ENCODE data around the gene LRRC46. TPM values are rescaled to one million over a fixed set of nuclear protein-coding genes. Genes with fewer than 3 reads are reported as not detected.

The LRRC46 gene
- total and polyA plus RNA-seq, 9 of the 15 experiments (the other 6 are each of a cell fraction or from before 2014, with no cell fraction given), result 0.39 to 1.4 (median 0.53) TPM; not detected in 1

DNA sequence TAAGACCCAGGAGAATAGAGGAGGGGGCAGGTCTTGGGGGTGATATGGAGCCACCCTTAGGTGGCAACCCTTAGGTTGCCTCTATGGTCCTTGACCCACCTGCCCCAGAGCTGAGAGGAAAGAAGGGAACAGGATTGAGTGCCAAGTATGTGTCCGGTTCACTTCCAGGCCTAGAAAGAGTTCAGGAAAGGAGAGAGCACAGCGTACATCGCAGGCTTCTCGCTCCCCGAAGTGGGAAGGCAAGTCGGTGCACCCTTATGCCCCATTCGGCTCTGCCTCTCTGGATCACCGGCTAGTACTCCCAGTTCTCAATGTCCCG is 18.9 kb downstream of the LRRC46 start (continued):
- TF ChIP-seq, protein P1, sequence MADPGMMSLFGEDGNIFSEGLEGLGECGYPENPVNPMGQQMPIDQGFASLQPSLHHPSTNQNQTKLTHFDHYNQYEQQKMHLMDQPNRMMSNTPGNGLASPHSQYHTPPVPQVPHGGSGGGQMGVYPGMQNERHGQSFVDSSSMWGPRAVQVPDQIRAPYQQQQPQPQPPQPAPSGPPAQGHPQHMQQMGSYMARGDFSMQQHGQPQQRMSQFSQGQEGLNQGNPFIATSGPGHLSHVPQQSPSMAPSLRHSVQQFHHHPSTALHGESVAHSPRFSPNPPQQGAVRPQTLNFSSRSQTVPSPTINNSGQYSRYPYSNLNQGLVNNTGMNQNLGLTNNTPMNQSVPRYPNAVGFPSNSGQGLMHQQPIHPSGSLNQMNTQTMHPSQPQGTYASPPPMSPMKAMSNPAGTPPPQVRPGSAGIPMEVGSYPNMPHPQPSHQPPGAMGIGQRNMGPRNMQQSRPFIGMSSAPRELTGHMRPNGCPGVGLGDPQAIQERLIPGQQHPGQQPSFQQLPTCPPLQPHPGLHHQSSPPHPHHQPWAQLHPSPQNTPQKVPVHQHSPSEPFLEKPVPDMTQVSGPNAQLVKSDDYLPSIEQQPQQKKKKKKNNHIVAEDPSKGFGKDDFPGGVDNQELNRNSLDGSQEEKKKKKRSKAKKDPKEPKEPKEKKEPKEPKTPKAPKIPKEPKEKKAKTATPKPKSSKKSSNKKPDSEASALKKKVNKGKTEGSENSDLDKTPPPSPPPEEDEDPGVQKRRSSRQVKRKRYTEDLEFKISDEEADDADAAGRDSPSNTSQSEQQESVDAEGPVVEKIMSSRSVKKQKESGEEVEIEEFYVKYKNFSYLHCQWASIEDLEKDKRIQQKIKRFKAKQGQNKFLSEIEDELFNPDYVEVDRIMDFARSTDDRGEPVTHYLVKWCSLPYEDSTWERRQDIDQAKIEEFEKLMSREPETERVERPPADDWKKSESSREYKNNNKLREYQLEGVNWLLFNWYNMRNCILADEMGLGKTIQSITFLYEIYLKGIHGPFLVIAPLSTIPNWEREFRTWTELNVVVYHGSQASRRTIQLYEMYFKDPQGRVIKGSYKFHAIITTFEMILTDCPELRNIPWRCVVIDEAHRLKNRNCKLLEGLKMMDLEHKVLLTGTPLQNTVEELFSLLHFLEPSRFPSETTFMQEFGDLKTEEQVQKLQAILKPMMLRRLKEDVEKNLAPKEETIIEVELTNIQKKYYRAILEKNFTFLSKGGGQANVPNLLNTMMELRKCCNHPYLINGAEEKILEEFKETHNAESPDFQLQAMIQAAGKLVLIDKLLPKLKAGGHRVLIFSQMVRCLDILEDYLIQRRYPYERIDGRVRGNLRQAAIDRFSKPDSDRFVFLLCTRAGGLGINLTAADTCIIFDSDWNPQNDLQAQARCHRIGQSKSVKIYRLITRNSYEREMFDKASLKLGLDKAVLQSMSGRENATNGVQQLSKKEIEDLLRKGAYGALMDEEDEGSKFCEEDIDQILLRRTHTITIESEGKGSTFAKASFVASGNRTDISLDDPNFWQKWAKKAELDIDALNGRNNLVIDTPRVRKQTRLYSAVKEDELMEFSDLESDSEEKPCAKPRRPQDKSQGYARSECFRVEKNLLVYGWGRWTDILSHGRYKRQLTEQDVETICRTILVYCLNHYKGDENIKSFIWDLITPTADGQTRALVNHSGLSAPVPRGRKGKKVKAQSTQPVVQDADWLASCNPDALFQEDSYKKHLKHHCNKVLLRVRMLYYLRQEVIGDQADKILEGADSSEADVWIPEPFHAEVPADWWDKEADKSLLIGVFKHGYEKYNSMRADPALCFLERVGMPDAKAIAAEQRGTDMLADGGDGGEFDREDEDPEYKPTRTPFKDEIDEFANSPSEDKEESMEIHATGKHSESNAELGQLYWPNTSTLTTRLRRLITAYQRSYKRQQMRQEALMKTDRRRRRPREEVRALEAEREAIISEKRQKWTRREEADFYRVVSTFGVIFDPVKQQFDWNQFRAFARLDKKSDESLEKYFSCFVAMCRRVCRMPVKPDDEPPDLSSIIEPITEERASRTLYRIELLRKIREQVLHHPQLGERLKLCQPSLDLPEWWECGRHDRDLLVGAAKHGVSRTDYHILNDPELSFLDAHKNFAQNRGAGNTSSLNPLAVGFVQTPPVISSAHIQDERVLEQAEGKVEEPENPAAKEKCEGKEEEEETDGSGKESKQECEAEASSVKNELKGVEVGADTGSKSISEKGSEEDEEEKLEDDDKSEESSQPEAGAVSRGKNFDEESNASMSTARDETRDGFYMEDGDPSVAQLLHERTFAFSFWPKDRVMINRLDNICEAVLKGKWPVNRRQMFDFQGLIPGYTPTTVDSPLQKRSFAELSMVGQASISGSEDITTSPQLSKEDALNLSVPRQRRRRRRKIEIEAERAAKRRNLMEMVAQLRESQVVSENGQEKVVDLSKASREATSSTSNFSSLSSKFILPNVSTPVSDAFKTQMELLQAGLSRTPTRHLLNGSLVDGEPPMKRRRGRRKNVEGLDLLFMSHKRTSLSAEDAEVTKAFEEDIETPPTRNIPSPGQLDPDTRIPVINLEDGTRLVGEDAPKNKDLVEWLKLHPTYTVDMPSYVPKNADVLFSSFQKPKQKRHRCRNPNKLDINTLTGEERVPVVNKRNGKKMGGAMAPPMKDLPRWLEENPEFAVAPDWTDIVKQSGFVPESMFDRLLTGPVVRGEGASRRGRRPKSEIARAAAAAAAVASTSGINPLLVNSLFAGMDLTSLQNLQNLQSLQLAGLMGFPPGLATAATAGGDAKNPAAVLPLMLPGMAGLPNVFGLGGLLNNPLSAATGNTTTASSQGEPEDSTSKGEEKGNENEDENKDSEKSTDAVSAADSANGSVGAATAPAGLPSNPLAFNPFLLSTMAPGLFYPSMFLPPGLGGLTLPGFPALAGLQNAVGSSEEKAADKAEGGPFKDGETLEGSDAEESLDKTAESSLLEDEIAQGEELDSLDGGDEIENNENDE (IDR thresholded peaks at IDR 0.05; ENCODE audit: low read depth, low read length), result no peak
- TF ChIP-seq KDM4B (IDR thresholded peaks at IDR 0.05; ENCODE audit: borderline replicate concordance in 2 of 2, low read depth in 1 of 2) (no peak), DACH1 (IDR thresholded peaks at IDR 0.05; ENCODE audit: partially characterized antibody) (no peak), ILK (tag; IDR thresholded peaks at IDR 0.05; ENCODE audit: borderline replicate concordance, low read depth) (no peak), TBL1XR1 (IDR thresholded peaks at IDR 0.05; ENCODE audit: low read length in 2 of 2) (no peak), ATF1 (CRISPR knock-in tag; IDR thresholded peaks at IDR 0.05) (no peak), ATF1 (tag; IDR thresholded peaks at IDR 0.05) (no peak), SMAD4 (CRISPR knock-in tag; conservative IDR thresholded peaks at IDR 0.05) (no peak), MAFK (IDR thresholded peaks at IDR 0.05; ENCODE audit: low read length) (no peak), DIDO1 (tag; IDR thresholded peaks at IDR 0.05; ENCODE audit: low read depth) (no peak), HEY1 (CRISPR knock-in tag; IDR thresholded peaks at IDR 0.05; ENCODE audit: borderline replicate concordance) (no peak), MTA3 (IDR thresholded peaks at IDR 0.05; ENCODE audit: borderline replicate concordance) (no peak)
- TF ChIP-seq, protein P2, sequence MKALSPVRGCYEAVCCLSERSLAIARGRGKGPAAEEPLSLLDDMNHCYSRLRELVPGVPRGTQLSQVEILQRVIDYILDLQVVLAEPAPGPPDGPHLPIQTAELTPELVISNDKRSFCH (CRISPR knock-in tag; IDR thresholded peaks at IDR 0.05), result no peak
- TF ChIP-seq, protein P2 (tag; IDR thresholded peaks at IDR 0.05), result no peak
